HG03280 (cell line): Measurements from ENCODE around the gene STARD8.
"Not testable (repeated sequence)": the region's sequence is repeated elsewhere in the genome, so short reads cannot be mapped to it uniquely, and the experiment has no call there.

Experiments used
- ATAC-seq: cut with Tn5 transposase; IDR thresholded peaks from one replicate; pipeline ENCODE4 v1.9.1; 2021; ENCODE audit warnings: mild to moderate bottlenecking, moderate library complexity; ENCODE audit not compliant: unreplicated experiment

The STARD8 gene

GRCh38 chrX:68659385-68659784 is 11.9 kb downstream of the STARD8 start:
- no peak for ATAC-seq

- no peak for ATAC-seq
Measured at GRCh38 chrX:68659786-68660185, 12.3 kb downstream of the STARD8 start.

GRCh38 chrX:68660746-68661145 is 13.3 kb downstream of the STARD8 start:
- no peak for ATAC-seq

- no peak for ATAC-seq
Measured at GRCh38 chrX:68665502-68665901, 18.0 kb downstream of the STARD8 start.

- no peak for ATAC-seq
Measured at GRCh38 chrX:68666580-68666979, 19.1 kb downstream of the STARD8 start.

GRCh38 chrX:68669094-68669860 is 21.8 kb downstream of the STARD8 start:
- no peak for ATAC-seq

GRCh38 chrX:68669871-68670270 is 22.4 kb downstream of the STARD8 start:
- ATAC-seq, result no peak

GRCh38 chrX:68671221-68671620 is 23.8 kb downstream of the STARD8 start:
- no peak for ATAC-seq

GRCh38 chrX:68672581-68673318 is 25.3 kb downstream of the STARD8 start:
- ATAC-seq, result no peak

GRCh38 chrX:68675571-68675970 is 28.1 kb downstream of the STARD8 start:
- ATAC-seq, result no peak

GRCh38 chrX:68676335-68676734 is 28.9 kb downstream of the STARD8 start:
- no peak for ATAC-seq

- no peak for ATAC-seq
Measured at GRCh38 chrX:68677998-68678397, 30.5 kb downstream of the STARD8 start.

GRCh38 chrX:68681443-68681941 is 34.0 kb downstream of the STARD8 start:
- ATAC-seq, result no peak

GRCh38 chrX:68682790-68683189 is 35.3 kb downstream of the STARD8 start:
- ATAC-seq, result no peak

GRCh38 chrX:68683580-68683979 is 36.1 kb downstream of the STARD8 start:
- no peak for ATAC-seq

GRCh38 chrX:68684291-68684918 is 36.9 kb downstream of the STARD8 start:
- ATAC-seq, result no peak

- ATAC-seq, result no peak
Measured at GRCh38 chrX:68684919-68685304, 37.4 kb downstream of the STARD8 start.

- ATAC-seq, result no peak
Measured at GRCh38 chrX:68685685-68686084, 38.2 kb downstream of the STARD8 start.

- no peak for ATAC-seq
Measured at GRCh38 chrX:68686097-68686977, 38.9 kb downstream of the STARD8 start.

GRCh38 chrX:68688931-68689330 is 41.5 kb downstream of the STARD8 start:
- ATAC-seq, result not testable (repeated sequence)
